ENCODE results near the gene CTSK.

The CTSK gene

GRCh38 chr1:150753416-150753815 is 54.6 kb downstream of the CTSK start:
- no peak for DNase-seq

GRCh38 chr1:150751443-150751842 is 56.6 kb downstream of the CTSK start:
- DNase-seq = no peak

DNA sequence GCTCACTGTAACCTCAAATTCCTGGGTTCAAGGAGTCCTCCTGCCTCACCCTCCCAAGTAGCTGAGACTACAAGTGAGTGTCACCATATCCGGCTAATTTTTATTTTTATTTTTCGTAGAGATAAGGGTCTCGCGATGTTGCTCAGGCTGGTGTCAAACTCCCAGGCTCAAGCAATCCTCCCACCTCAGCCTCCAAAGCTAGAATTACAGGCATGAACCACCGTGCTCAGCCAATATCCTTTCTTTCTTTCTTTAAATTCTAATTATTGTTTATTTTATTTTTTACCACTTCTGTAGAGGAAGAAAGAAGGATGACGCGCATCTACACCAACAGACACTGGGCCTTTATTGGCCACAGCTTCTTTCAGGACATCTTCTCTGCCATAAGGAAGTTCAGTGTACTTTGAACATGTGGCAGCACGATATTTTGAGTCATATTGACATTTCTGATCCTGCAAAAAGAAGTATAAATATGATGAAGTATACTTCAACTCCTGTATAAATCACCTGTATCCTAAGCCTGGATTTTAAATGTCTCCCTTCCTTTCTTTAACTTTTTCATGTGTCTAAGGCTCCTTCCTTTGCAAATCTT is 58.2 kb downstream of the CTSK start:
- no peak for DNase-seq

GRCh38 chr1:150748878-150749719 is 59.0 kb downstream of the CTSK start:
- no peak for DNase-seq
